Measurements from ENCODE around the gene DGKI. TPM values are rescaled to one million over a fixed set of nuclear protein-coding genes. Genes with fewer than 3 reads are reported as not detected.

DGKI gene
- total and polyA plus RNA-seq, 2 of the 13 experiments (the other 11 are each of a cell fraction or from before 2014, with no cell fraction given): 0.09 to 0.17 TPM

DNA sequence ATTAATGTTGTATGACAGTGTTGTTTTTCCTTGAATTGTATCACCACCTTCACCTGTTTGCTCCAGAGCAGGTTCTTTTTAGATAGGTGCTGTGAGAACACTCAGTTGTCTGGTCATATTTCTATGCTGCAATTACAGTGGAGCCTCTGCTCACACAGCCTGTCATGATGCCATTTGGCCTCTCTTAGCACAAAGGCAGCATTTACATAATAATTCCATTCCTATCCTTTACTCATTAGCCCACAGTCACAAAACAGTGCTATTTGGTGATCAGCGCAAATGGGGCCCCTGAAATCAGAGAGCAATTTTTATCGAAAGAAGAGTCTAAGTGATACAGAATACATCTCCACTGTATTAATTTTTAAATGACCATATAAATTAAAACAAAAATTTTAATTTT lies 13.8 kb upstream of the DGKI start (continued):
- TF ChIP-seq, protein P1, sequence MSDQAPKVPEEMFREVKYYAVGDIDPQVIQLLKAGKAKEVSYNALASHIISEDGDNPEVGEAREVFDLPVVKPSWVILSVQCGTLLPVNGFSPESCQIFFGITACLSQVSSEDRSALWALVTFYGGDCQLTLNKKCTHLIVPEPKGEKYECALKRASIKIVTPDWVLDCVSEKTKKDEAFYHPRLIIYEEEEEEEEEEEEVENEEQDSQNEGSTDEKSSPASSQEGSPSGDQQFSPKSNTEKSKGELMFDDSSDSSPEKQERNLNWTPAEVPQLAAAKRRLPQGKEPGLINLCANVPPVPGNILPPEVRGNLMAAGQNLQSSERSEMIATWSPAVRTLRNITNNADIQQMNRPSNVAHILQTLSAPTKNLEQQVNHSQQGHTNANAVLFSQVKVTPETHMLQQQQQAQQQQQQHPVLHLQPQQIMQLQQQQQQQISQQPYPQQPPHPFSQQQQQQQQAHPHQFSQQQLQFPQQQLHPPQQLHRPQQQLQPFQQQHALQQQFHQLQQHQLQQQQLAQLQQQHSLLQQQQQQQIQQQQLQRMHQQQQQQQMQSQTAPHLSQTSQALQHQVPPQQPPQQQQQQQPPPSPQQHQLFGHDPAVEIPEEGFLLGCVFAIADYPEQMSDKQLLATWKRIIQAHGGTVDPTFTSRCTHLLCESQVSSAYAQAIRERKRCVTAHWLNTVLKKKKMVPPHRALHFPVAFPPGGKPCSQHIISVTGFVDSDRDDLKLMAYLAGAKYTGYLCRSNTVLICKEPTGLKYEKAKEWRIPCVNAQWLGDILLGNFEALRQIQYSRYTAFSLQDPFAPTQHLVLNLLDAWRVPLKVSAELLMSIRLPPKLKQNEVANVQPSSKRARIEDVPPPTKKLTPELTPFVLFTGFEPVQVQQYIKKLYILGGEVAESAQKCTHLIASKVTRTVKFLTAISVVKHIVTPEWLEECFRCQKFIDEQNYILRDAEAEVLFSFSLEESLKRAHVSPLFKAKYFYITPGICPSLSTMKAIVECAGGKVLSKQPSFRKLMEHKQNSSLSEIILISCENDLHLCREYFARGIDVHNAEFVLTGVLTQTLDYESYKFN (CRISPR knock-in tag; conservative IDR thresholded peaks at IDR 0.05): no peak
- TF ChIP-seq ZNF326 (CRISPR knock-in tag; IDR thresholded peaks at IDR 0.05; ENCODE audit: borderline replicate concordance): no peak

DNA sequence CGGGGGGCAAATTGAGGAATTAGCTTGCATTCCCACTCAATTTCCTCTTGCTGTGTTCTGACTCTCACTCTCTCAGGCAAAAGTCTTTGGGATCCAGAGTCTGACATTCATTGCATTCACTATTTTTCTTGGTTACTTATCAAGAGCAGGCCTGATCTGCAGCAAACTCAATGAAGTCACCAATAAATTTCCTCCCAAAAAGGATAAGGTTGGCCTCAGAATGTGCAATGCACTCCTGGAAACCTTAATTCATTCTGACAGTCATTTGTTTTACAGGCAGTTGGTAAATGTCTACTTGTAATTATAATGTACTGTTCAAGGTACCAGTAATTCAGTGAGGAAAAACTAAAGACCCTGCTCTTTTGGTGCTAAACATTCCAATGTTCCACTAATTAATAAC lies 6.3 kb upstream of the DGKI start:
- no peaks in the 10 kb centered on the region for H4K20me1 ChIP-seq (ENCODE audit: insufficient read depth, low read length)
- CTCF ChIA-PET (ENCODE audit: low intra/inter-chr PET ratio, low total read pairs): no interaction called here
- no TSS peak for BruUV-seq (replicated peaks)
- WGBS (ENCODE audit: low lambda C conversion rate): 94% methylated on average over 1 of the region's 1 CpG
- no peaks in the 10 kb centered on the region for H3K27me3 ChIP-seq (ENCODE audit: control insufficient read depth in 1 of 2, insufficient read depth in 2 of 2, low read length in 2 of 2)
- ATAC-seq (no peak), FAIRE-seq (no peak), DNase-seq (ENCODE audit: low spot score) (no peak)
- no peak overlapping the region for H3K4me3 ChIP-seq (replicated peaks in 1 of 3; ENCODE audit: insufficient read depth in 1 of 3, low read depth in 2 of 3, low read length in 3 of 3)
- H3K9ac ChIP-seq (ENCODE audit: insufficient read depth, low read depth, low read length): no peak overlapping the region
- intact Hi-C loops (cut with micrococcal nuclease; ENCODE audit: unreplicated experiment): no loop called here
- POLR2A ChIA-PET: no interaction called here
- no peak overlapping the region for H3K4me2 ChIP-seq (ENCODE audit: low read depth, low read length)
- H3K79me2 ChIP-seq (ENCODE audit: insufficient read depth, low read length): no peaks in the 10 kb centered on the region
- in situ Hi-C loops (cut with HindIII; ENCODE audit: extremely low pct_ligation_motif_present, low pct_unique_long_range_greater_than_20kb): no loop called here
- H3K4me1 ChIP-seq (ENCODE audit: insufficient read depth, low read length): no peaks in the 10 kb centered on the region
- H2AFZ ChIP-seq (ENCODE audit: low read length): no peak overlapping the region
- H3K9me3 ChIP-seq (ENCODE audit: low read length): no peaks in the 10 kb centered on the region
- H3K36me3 ChIP-seq (replicated peaks in 1 of 2; ENCODE audit: control insufficient read depth in 1 of 2, insufficient read depth in 2 of 2, low read length in 2 of 2): peaks cover 0 to 5% of the 10 kb centered on the region in 2 experiments; a peak in 1 of 5 replicates
- TF ChIP-seq FOXK2 (IDR thresholded peaks at IDR 0.05) (no peak), JUND (CRISPR knock-in tag; IDR thresholded peaks at IDR 0.05) (no peak), CBFB (CRISPR knock-in tag; IDR thresholded peaks at IDR 0.05) (no peak), ZNF644 (CRISPR knock-in tag; IDR thresholded peaks at IDR 0.05; ENCODE audit: low read depth) (no peak), ZNF761 (CRISPR knock-in tag; conservative IDR thresholded peaks at IDR 0.05) (no peak), FOXP1 (IDR thresholded peaks at IDR 0.05) (no peak), FOXP1 (CRISPR knock-in tag; IDR thresholded peaks at IDR 0.05) (no peak), ZSCAN30 (CRISPR knock-in tag; IDR thresholded peaks at IDR 0.05) (no peak), TARDBP (CRISPR knock-in tag; IDR thresholded peaks at IDR 0.05) (no peak), LCORL (IDR thresholded peaks at IDR 0.05) (no peak), LCORL (CRISPR knock-in tag; IDR thresholded peaks at IDR 0.05) (no peak), MAFF (IDR thresholded peaks at IDR 0.05; ENCODE audit: low read depth, low read length) (no peak), RARG (CRISPR knock-in tag; IDR thresholded peaks at IDR 0.05; ENCODE audit: low read depth) (no peak), NFYC (CRISPR knock-in tag; IDR thresholded peaks at IDR 0.05) (no peak), POLR2AphosphoS2 (IDR thresholded peaks at IDR 0.05; ENCODE audit: low read depth, low read length) (no peak)
- no peak overlapping the region for H3K27ac ChIP-seq (ENCODE audit: extremely low read length, insufficient read depth, low read length)
